GM10266 (cell line): ENCODE results near the gene ZBTB7C.

Experiments
- DNase-seq: peaks from one replicate; pipeline ENCODE4 v3.0.0; 2012; ENCODE audit errors: extremely low spot score
- CTCF ChIP-seq: IDR thresholded peaks from 2 replicates; pipeline ENCODE4 v1.5.1; 2012; ENCODE audit warnings: mild to moderate bottlenecking, low read depth; ENCODE audit not compliant: control insufficient read depth, insufficient read depth; ENCODE audit errors: missing control alignments

The ZBTB7C gene

DNA sequence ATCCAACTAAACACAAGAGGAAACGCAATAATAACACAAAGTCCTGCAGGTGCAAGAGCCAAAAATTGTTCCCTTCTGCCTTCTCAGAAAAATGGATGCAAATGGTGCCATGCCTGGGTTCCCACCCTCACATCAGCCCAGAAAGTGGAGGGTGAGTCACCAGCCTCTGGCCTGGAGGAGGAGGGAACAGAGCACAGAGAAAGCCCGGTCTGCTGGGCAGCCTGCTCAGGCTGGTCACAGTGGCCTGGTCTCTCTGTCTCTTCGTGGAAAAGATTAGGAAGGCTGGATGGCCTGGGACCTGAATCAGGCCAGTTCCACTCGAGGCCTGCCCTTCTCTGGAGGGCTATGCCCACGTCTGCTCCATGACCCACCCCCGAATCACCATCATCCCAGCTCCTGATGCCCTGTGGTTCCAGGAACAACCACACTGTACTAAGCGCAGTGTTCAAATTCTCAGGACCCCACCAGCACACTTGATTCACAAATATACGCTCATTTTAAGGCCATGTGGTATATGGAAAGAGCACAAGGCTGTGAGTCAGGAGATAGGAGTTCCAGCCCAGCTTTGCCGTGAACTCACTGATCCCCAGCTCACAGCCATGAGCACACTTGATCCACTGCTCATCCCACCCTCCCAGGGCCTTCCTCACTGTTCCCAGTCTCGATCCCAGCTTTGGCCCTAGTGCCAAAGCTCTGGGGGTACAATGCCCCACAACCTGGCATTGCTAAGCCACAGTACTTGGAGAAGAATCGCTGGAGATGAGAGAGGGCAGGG is 82.1 kb downstream of the ZBTB7C start:
- DNase-seq: no peak
- no peak for TF ChIP-seq CTCF

GRCh38 chr18:48325115-48325665 is 84.0 kb downstream of the ZBTB7C start:
- no peak for TF ChIP-seq CTCF
- no peak for DNase-seq

GRCh38 chr18:48324651-48325050 is 84.5 kb downstream of the ZBTB7C start:
- TF ChIP-seq CTCF: no peak
- no peak for DNase-seq

GRCh38 chr18:48323151-48323550 is 86.0 kb downstream of the ZBTB7C start:
- no peak for DNase-seq
- TF ChIP-seq CTCF: no peak

GRCh38 chr18:48321536-48321935 is 87.6 kb downstream of the ZBTB7C start:
- TF ChIP-seq CTCF: no peak
- DNase-seq: no peak

- no peak for TF ChIP-seq CTCF
- no peak for DNase-seq
These were observed 88.1 kb downstream of the ZBTB7C start for GRCh38 chr18:48321121-48321520.

DNA sequence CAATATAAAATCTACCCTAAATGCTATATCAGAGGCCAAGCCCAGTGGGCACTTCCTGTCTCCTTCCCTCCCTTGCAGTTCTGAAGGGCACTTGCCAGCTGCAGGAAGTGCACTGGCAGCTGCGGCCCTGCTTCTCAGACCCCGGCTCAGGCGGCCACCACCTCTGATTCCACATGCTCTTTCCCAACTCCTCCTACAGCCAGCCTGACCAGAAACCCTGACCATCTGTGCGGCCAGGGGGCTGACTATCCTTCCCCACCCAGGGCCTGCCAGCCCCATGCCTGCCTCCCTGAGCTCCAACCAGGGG is 88.6 kb downstream of the ZBTB7C start:
- TF ChIP-seq CTCF: no peak
- DNase-seq: no peak
